GM13976 (cell line): Measurements from ENCODE around the gene USP6.
"Not testable (repeated sequence)": the region's sequence is repeated elsewhere in the genome, so short reads cannot be mapped to it uniquely, and the experiment has no call there.

Source experiments
- DNase-seq: peaks from one replicate; pipeline ENCODE4 v3.0.0; 2012; ENCODE audit warnings: low spot score
- CTCF ChIP-seq: IDR thresholded peaks from 2 replicates; pipeline ENCODE4 v1.5.1; 2012; ENCODE audit warnings: borderline replicate concordance, mild to moderate bottlenecking; ENCODE audit not compliant: insufficient read depth; ENCODE audit errors: extremely low read depth, missing control alignments, control extremely low read depth
- in situ Hi-C: fragments of 300-500 bp; cut with MboI; formaldehyde crosslinking; loops from one replicate; pipeline ENCODE4 v1.12.0; 2022; ENCODE audit warnings: low sequenced_read_pairs, mixed read lengths, inconsistent platforms; ENCODE audit not compliant: unreplicated experiment

USP6 gene

GRCh38 chr17:5138616-5139457 is 23.0 kb downstream of the USP6 start:
- in situ Hi-C loops = no loop called here
- TF ChIP-seq CTCF = no peak
- DNase-seq = no peak

GRCh38 chr17:5139458-5139732 is 23.6 kb downstream of the USP6 start:
- in situ Hi-C loops = no loop called here
- TF ChIP-seq CTCF = no peak
- no peak for DNase-seq

- in situ Hi-C loops, DNase-seq: not testable (repeated sequence)
Observed at GRCh38 chr17:5142877-5143276, 27.0 kb downstream of the USP6 start.

GRCh38 chr17:5146122-5146521 is 30.3 kb downstream of the USP6 start:
- in situ Hi-C loops, DNase-seq: not testable (repeated sequence)

GRCh38 chr17:5160702-5161101 is 44.9 kb downstream of the USP6 start:
- DNase-seq, in situ Hi-C loops: not testable (repeated sequence)

GRCh38 chr17:5161793-5162192 is 46.0 kb downstream of the USP6 start:
- in situ Hi-C loops, DNase-seq: not testable (repeated sequence)

- in situ Hi-C loops = no loop called here
- no peak for TF ChIP-seq CTCF
- no peak for DNase-seq
Observed at GRCh38 chr17:5164436-5164835, 48.6 kb downstream of the USP6 start.

- in situ Hi-C loops, DNase-seq: not testable (repeated sequence)
Observed at GRCh38 chr17:5165791-5166564, 50.1 kb downstream of the USP6 start.

- in situ Hi-C loops, DNase-seq: not testable (repeated sequence)
Observed at GRCh38 chr17:5175027-5175426, 59.2 kb downstream of the USP6 start.

- in situ Hi-C loops = no loop called here
- no peak for DNase-seq
Observed at GRCh38 chr17:5179003-5179402, 63.2 kb downstream of the USP6 start.

More at GRCh38 chr17:5179003-5179402, 63.2 kb downstream of the USP6 start:
- TF ChIP-seq CTCF = no peak
